Muscle of leg (tissue), 11 donors: ENCODE measurements around the gene PRPSAP1. TPM values are rescaled to one million over a fixed set of nuclear protein-coding genes. Genes with fewer than 3 reads are reported as not detected.
"Not testable (repeated sequence)": the region's sequence is repeated elsewhere in the genome, so short reads cannot be mapped to it uniquely, and the experiment has no call there.

ENCODE experiments used
- DNase-seq: peaks from one replicate; pipeline ENCODE4 v3.0.0; 2013
- H3K27ac ChIP-seq: one replicate; pipeline ENCODE4 v1.5.1; 2013; ENCODE audit warnings: mild to moderate bottlenecking, low read length, control low read depth
- H3K27me3 ChIP-seq: one replicate; pipeline ENCODE4 v1.6.1; 2013; ENCODE audit warnings: low read length; ENCODE audit not compliant: control insufficient read depth, insufficient read depth
- H3K36me3 ChIP-seq: one replicate; pipeline ENCODE4 v1.6.1; 2013; ENCODE audit warnings: low read length; ENCODE audit not compliant: control insufficient read depth, insufficient read depth
- H3K4me1 ChIP-seq: one replicate; pipeline ENCODE4 v1.6.1; 2013; ENCODE audit warnings: low read length; ENCODE audit not compliant: control insufficient read depth, insufficient read depth
- H3K4me3 ChIP-seq: one replicate; pipeline ENCODE4 v1.5.1; 2013; ENCODE audit warnings: low read length, control low read depth
- H3K9me3 ChIP-seq: replicated peaks from 2 replicates; pipeline ENCODE4 v1.6.1; 2013; ENCODE audit warnings: low read depth, low read length; ENCODE audit not compliant: control insufficient read depth
- WGBS: methylation state at CpG from one replicate; pipeline ENCODE4 v1.1.5; 2013; ENCODE audit warnings: missing lambda C conversion rate; ENCODE audit not compliant: insufficient coverage; 5-methylcytosine and 5-hydroxymethylcytosine counted together
- polyA plus RNA-seq, 8 donors: library from polyadenylated mRNA; unstranded; fragments of 120-200 nt; gene quantifications; one replicate each; pipeline versions ENCODE4 v1.2.1 to v1.2.3, GENCODE V29; 2013; ENCODE audit warnings: inconsistent platforms in 1 of 8, low replicate concordance in 1 of 8; ENCODE audit not compliant: insufficient read length in 8 of 8, insufficient read depth in 1 of 8
- total RNA-seq: library from RNA; stranded (reverse); fragments of 120-200 nt; gene quantifications from one replicate; pipeline ENCODE4 v1.2.4, GENCODE V29; 2013

PRPSAP1 gene
- total and polyA plus RNA-seq, 9 donors: 20.7 to 40.4 (median 32.5) TPM

DNA sequence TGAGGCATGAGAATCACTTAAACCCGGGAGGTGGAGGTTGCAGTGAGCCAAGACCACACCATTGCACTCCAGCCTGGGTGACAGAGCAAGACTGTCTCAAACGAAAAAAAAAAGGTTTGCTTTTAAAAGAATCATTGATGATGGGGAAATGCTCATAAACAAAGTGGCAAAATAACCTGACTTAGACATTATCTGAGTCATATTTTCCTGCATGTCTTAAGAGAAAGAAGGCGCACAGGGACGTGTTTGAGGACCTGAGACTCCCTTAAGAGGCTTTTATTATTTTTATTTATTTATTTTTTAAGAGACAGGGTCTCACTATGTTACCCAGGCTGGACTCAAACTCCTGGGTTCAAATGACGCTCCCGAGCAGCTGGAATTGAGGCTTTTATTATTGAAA is 5.7 kb upstream of the PRPSAP1 start:
- Histone ChIP-seq H3K9me3 (no peaks in the 10 kb centered on the region), H3K27me3 (no peaks in the 10 kb centered on the region), H3K4me3 (no peak overlapping the region), H3K4me1 (peaks cover 15% of the 10 kb centered on the region), H3K27ac (no peak overlapping the region), H3K36me3 (no peaks in the 10 kb centered on the region)
- WGBS: 83% methylated on average over 1 of the region's 6 CpGs
- no peak for DNase-seq

DNA sequence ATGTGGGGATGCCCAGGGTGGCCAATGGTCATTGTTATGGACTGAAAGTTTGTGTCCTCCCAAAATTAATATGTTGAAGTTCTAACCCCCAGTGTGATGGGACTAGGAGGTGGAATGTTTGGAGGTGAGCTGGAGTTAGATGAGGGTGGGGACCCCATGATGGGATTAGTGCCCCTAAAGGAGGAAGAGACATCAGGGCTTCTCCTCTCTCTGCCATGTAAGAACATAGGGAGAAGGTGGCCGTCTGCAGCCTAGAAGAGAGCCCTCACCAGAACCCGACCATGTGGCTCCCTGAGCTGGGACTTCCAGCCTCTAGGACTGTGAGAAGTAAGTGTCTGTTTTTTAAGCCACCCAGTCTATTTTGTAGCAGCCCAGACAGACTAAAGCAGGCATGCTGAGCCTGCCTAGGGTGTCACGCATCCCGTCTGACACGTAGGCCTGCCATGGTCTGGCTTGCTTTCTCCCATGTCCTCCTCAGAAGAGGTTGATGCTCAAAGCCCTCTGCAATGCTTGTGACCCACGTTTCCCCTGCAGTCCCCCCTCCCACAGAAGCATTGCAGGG is 4.0 kb upstream of the PRPSAP1 start:
- peaks cover 20% of the 10 kb centered on the region for H3K4me1 ChIP-seq
- 90% methylated on average over 2 of the region's 6 CpGs for WGBS
- H3K4me3 ChIP-seq: no peak overlapping the region
- no peaks in the 10 kb centered on the region for H3K27me3 ChIP-seq
- no peak overlapping the region for H3K27ac ChIP-seq
- no peaks in the 10 kb centered on the region for H3K36me3 ChIP-seq
- no peaks in the 10 kb centered on the region for H3K9me3 ChIP-seq
- DNase-seq: no peak

GRCh38 chr17:76356803-76357456 is 3.2 kb upstream of the PRPSAP1 start:
- DNase-seq: no peak
- no peak overlapping the region for H3K4me3 ChIP-seq
- H3K4me1 ChIP-seq: peaks cover 16% of the 10 kb centered on the region
- H3K27me3 ChIP-seq: no peaks in the 10 kb centered on the region
- no peaks in the 10 kb centered on the region for H3K36me3 ChIP-seq
- H3K9me3 ChIP-seq: no peaks in the 10 kb centered on the region
- no peak overlapping the region for H3K27ac ChIP-seq
- 43% methylated on average over 4 of the region's 12 CpGs for WGBS

- no peak for DNase-seq
- H3K4me3 ChIP-seq: no peak overlapping the region
- 58% methylated on average over 11 of the region's 13 CpGs for WGBS
- H3K27me3 ChIP-seq: no peaks in the 10 kb centered on the region
- H3K36me3 ChIP-seq: no peaks in the 10 kb centered on the region
- no peak overlapping the region for H3K27ac ChIP-seq
- H3K9me3 ChIP-seq: no peaks in the 10 kb centered on the region
- H3K4me1 ChIP-seq: peaks cover 9% of the 10 kb centered on the region
Measured at GRCh38 chr17:76354747-76355310, 1.1 kb upstream of the PRPSAP1 start.

DNA sequence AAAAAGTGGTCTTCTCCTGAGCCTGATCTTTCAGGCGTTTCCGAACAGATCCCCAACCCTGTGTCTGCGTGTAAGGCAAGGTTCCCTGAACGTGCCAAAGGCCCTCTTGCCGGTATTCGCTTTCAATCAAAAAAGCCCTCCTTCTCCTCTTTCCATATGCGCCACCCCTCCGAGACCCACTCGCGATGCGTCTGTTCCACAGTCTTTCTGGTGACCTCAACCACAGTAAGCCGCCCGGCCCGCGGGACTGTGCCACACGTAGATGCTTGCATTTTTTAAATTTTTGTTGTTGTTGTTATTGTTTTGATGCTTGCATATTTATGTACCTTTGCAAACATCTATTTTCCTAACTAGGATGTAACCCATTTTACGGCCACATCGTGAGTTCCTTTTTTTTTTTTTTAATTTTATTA is 607 bp upstream of the PRPSAP1 start:
- H3K4me1 ChIP-seq: peaks cover 9% of the 10 kb centered on the region
- no peaks in the 10 kb centered on the region for H3K9me3 ChIP-seq
- peak overlapping the region; percentile 88 for H3K4me3 ChIP-seq
- 0% methylated on average over 6 of the region's 18 CpGs for WGBS
- H3K27ac ChIP-seq: no peak overlapping the region
- H3K36me3 ChIP-seq: no peaks in the 10 kb centered on the region
- DNase-seq: no peak
- H3K27me3 ChIP-seq: no peaks in the 10 kb centered on the region

GRCh38 chr17:76353004-76353598 is 615 bp downstream of the PRPSAP1 start:
- Histone ChIP-seq H3K36me3 (no peaks in the 10 kb centered on the region), H3K4me1 (peaks cover 9% of the 10 kb centered on the region), H3K4me3 (peak overlapping the region; percentile 88), H3K27ac (peak overlapping the region; percentile 88), H3K9me3 (no peaks in the 10 kb centered on the region), H3K27me3 (no peaks in the 10 kb centered on the region)
- under 1% methylated on average over 33 of the region's 51 CpGs for WGBS
- peak; percentile 30 for DNase-seq

DNA sequence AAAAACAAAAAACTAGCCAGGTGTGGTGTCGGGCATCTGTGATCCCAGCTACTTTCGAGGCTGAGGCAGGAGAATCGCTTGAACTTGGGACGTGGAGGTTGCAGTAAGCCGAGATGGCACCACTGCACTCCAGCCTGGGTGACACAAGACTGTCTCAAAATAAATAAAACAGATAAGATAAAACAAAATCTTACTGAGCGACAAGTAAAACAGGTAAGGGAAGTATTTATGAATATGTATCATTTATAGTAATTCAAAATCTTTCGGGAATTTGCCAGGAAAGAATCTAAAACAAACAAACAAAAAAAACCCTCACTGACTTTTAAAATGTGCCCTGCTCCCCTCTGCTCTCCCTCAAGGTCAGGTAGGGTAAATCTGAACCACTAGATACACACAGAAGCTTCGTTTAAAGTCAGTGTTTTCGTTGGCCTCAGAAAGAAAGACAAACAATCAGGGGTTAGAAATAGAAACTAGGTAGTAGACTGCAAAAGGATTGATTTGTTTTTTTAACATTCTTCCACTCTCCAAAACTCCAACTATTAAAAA is 2.1 kb downstream of the PRPSAP1 start:
- H3K4me1 ChIP-seq: peaks cover 9% of the 10 kb centered on the region
- DNase-seq: no peak
- H3K36me3 ChIP-seq: peaks cover 9% of the 10 kb centered on the region
- no peaks in the 10 kb centered on the region for H3K9me3 ChIP-seq
- H3K4me3 ChIP-seq: no peak overlapping the region
- H3K27me3 ChIP-seq: no peaks in the 10 kb centered on the region
- 100% methylated on average over 1 of the region's 9 CpGs for WGBS
- H3K27ac ChIP-seq: no peak overlapping the region

DNA sequence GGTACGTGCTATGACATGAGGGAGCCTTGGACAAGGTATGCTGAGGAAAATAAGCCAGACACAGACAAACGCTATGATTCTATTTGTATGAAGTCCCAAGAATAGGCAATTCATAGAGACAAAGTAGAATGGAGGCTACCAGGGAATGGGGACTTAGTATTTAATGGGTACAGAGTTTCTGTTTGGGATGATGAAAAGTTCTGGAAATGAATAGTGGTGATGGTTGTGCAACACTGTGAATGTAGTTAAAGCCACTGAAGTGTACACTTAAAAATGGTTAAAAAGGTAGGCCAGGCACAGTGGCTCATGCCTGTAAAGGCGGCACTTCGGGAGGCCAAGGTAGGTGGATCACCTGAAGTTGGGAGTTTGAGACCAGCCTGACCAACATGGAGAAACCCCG is 3.3 kb downstream of the PRPSAP1 start:
- Histone ChIP-seq H3K27ac (no peak overlapping the region), H3K4me3 (no peak overlapping the region), H3K4me1 (peaks cover 9% of the 10 kb centered on the region), H3K9me3 (no peaks in the 10 kb centered on the region), H3K27me3 (no peaks in the 10 kb centered on the region), H3K36me3 (peaks cover 21% of the 10 kb centered on the region)
- 98% methylated on average over 4 of the region's 5 CpGs for WGBS
- no peak for DNase-seq

- H3K9me3 ChIP-seq, DNase-seq, H3K27me3 ChIP-seq, H3K4me1 ChIP-seq, H3K4me3 ChIP-seq, H3K27ac ChIP-seq: not testable (repeated sequence)
- peaks cover 46% of the 10 kb centered on the region for H3K36me3 ChIP-seq
- 91% methylated on average over 11 of the region's 11 CpGs for WGBS
Measured at GRCh38 chr17:76346936-76347335, 6.8 kb downstream of the PRPSAP1 start.

DNA sequence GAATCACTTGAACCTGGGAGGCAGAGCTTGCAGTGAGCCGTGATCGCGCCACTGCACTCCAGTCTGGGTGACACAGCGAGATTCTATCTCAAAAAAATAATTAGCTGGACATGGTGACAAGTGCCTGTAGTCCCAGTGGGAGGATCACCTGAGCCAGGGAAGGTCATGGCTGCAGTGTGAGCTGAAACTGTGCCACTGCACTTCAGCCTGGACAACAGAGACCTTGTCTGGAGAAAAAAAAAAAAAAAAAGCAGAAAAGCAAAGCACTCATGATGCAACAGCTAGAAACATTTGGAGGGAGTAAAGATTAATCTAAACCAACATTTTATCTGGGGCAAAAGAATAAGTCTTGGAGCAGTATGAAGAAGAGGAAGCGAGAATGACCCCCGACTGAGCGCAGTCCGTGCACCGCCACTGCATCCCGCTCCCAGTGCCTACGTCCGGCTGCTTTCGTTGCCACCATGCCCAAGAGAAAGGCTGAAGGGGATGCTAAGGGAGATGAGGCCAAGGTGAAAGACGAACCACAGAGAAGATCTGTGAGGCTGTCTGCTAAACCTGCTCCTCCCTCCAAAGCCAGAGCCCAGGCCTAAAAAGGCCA is 8.2 kb downstream of the PRPSAP1 start:
- Histone ChIP-seq H3K27ac (no peak overlapping the region), H3K4me3 (no peak overlapping the region), H3K4me1 (no peaks in the 10 kb centered on the region), H3K36me3 (peaks cover 49% of the 10 kb centered on the region), H3K27me3 (no peaks in the 10 kb centered on the region), H3K9me3 (no peaks in the 10 kb centered on the region)
- DNase-seq: no peak
- 97% methylated on average over 11 of the region's 14 CpGs for WGBS
